ENCODE data around the gene KAT8. TPM values are rescaled to one million over a fixed set of nuclear protein-coding genes. Genes with fewer than 3 reads are reported as not detected.
A peak's percentile ranks its signal among the peaks of the same experiment; 100 is the strongest.

Gene KAT8
- polyA plus RNA-seq (2012; ENCODE audit: insufficient read depth, insufficient read length, low read depth): 71.8 TPM

DNA sequence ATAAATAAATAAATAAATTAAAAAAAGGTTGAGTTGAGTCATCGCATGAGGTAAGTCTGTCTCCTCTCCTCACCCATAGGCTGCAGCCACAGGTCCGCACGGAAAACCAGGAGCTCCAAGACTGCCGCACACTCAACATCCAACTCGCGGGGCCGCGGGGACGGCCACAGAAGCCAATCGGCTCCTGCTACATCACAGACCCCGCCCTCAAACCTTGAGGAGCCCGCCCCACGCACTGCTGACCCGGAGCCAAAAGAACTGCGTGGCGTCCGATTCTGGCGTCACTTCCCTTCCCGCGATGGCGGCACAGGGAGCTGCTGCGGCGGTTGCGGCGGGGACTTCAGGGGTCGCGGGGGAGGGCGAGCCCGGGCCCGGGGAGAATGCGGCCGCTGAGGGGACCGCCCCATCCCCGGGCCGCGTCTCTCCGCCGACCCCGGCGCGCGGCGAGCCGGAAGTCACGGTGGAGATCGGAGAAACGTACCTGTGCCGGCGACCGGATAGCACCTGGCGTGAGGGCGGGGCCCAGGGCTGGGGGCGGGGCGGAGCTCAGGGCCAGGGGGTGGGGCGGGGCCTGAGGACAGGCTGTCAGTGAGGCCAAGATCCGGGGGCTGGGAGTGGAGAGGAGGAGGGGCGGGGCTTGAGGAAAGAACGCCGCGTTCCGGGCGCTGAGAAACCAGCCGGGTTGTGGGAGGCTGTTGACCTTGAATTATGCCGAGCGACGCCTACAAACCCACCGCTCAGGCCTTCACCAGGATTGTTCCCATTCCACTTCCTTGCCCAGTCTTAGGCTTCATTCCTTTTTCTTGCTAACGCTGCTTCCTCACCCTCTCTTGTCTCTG is at the start of gene KAT8:
KAT8 (plus strand) TSS at position 281 of the 839 bp plus-strand sequence; CDS start at position 299, 18 bp downstream.
- Histone ChIP-seq H3K4me3 (ENCODE audit: low read depth, low read length) (peak within 1 kb of the TSS; percentile 80), H3K27me3 (no peaks in the 10 kb centered on the region), H3K9me3 (no peaks in the 10 kb centered on the region), H3K4me1 (no peaks in the 10 kb centered on the region), H3K36me3 (peaks cover 35% of the 10 kb centered on the region)
- TF ChIP-seq, protein P1, sequence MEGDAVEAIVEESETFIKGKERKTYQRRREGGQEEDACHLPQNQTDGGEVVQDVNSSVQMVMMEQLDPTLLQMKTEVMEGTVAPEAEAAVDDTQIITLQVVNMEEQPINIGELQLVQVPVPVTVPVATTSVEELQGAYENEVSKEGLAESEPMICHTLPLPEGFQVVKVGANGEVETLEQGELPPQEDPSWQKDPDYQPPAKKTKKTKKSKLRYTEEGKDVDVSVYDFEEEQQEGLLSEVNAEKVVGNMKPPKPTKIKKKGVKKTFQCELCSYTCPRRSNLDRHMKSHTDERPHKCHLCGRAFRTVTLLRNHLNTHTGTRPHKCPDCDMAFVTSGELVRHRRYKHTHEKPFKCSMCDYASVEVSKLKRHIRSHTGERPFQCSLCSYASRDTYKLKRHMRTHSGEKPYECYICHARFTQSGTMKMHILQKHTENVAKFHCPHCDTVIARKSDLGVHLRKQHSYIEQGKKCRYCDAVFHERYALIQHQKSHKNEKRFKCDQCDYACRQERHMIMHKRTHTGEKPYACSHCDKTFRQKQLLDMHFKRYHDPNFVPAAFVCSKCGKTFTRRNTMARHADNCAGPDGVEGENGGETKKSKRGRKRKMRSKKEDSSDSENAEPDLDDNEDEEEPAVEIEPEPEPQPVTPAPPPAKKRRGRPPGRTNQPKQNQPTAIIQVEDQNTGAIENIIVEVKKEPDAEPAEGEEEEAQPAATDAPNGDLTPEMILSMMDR (IDR thresholded peaks at IDR 0.05; ENCODE audit: low read depth, low read length): no peak
- DNase-seq: peak; percentile 99

DNA sequence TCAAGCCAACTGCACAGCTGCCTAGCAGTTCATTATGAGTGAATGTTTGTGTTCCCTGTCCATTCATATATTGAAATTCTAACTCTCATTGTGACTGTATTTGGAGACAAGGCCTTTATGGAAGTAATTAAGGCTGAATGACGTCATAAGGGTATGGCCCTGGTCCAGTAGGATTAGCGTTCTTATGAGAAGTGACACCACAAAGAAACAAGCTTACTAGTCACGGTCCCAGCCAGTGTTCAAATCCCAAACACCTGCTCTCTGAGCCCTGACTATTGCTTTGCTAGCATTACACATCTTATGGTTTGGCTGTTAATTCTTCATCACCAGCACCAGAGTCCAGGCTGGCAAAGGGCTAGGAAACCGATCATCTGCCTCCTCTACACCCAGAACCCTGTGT is 45.6 kb upstream of the KAT8 start:
- no peaks in the 10 kb centered on the region for H3K27me3 ChIP-seq
- peak overlapping the region; percentile 100 for H3K4me3 ChIP-seq (ENCODE audit: low read depth, low read length)
- H3K9me3 ChIP-seq: no peaks in the 10 kb centered on the region
- no peak for DNase-seq
- peaks cover 8% of the 10 kb centered on the region for H3K36me3 ChIP-seq
- TF ChIP-seq, protein P1 (IDR thresholded peaks at IDR 0.05; ENCODE audit: low read depth, low read length): no peak
- no peaks in the 10 kb centered on the region for H3K4me1 ChIP-seq

DNA sequence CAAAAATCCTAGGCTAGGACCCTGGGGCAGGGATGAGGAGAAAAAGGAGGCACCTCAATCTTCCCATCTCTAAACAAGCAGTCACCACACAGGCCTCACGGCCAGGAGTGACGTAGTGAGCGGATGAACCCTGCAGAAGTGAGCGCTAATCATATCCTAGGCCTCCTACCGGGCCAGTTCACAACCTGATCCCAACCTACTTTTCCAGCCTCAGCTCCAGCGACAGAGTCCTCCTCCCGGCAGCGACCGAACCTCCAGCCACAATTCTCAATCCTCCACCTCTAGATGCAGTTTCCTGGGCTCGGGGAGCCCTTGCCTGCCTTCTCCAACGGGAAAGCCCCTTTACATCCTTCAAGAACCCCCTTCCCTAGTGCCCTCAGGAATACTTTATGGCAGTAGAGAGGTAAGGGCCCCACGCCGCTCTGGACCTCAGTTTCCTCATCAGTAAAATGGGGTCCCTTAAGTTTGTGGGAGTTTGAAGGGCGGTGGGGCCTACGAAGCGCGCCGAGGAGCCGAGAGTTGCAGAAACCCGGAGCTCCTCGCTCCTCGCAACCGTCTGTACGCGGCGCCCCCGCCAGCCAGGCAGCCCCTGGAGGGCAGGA is 44.8 kb upstream of the KAT8 start:
- no peak for DNase-seq
- TF ChIP-seq, protein P1 (IDR thresholded peaks at IDR 0.05; ENCODE audit: low read depth, low read length): no peak

DNA sequence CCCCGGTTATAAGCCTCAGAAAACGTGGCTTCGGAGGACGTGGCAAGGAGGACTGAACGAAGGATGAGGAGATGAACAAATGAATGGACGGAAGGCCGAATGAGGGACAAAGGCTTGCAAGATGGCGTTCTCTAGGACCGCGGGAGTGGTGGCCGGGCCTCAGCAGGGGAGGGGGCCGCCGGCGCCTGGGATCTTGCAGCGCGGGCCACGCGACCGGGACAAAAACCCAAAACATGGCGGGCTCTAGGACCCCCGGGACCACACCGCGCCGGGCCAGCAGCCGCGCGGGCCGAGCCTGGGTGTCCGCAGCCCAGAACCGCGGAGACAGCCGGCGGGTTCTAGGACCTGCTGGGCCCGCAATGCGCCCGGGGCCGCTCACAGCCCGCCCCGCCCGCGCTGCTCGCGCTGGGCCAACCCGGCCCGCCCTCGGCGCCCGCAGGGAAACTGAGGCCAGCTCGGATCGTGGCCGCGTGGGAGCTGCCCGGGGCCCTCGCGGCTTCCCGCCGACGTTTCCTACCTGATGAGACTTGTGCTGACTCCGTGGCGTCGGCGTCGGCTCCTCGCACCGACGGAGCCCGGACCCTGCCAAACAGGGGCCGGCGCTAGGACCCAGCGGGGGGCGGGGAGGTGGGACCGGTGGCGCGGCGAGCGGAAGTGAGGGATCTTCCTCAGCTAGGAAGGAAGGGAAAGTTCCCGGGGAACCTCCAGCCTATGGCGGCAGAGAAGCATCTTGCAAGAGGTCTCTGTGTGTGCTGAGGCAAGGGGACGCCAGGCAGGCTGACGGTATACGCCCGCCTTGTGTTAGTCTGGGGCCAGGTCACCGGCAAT is 44.1 kb upstream of the KAT8 start:
- Histone ChIP-seq H3K4me3 (ENCODE audit: low read depth, low read length) (peak overlapping the region; percentile 100), H3K4me1 (no peaks in the 10 kb centered on the region), H3K36me3 (peaks cover 23% of the 10 kb centered on the region), H3K27me3 (no peaks in the 10 kb centered on the region), H3K9me3 (no peaks in the 10 kb centered on the region)
- peak; percentile 96 for DNase-seq
- TF ChIP-seq, protein P1 (IDR thresholded peaks at IDR 0.05; ENCODE audit: low read depth, low read length): no peak

More for the DNA sequence above, 44.8 kb upstream of the KAT8 start:
- H3K4me1 ChIP-seq: no peaks in the 10 kb centered on the region
- H3K27me3 ChIP-seq: no peaks in the 10 kb centered on the region
- H3K4me3 ChIP-seq (ENCODE audit: low read depth, low read length): peak overlapping the region; percentile 100
- H3K36me3 ChIP-seq: peaks cover 16% of the 10 kb centered on the region
- H3K9me3 ChIP-seq: no peaks in the 10 kb centered on the region

DNA sequence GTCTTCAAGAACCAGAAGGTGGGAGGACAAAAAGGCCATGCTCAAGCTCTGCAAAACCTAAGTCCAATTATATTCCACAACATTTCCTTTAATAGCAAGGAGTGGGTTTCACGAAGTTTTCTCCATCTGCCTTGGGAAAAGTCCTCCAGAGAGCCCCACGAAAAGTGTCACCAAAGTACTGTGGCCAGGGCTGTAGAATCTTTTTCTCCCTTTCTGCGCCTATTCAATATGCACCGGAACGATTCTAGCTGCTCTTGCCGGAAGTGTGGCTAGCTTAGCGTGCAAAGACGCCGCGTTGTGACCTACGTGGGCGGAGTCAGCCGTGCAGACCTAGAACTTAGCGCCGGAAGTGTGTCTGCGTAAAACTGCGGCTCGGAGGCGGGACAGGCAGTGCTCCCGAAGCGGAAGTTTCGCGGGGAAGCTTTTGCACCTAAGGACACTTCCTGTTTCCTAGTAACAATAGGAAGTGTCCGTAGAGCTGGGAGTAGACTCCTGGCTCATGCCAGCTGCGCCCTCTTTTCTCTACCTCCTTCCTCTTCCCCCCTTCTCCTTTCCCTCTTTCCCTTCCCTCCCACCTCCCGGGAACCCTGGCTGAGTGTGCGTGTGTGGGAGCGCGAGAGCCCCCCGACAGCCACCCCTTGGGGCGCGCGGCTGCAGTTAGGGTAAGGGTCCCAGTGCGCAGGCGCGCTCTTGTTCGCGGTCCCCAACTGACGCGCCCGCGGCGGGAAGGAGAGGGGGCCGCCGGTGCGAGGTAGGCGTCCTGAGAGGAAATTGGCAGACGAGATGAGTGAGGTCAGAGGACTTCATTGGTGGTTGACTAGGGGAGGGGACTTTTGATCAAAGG is 43.3 kb upstream of the KAT8 start, which contains the start of the genes ZNF646 and ZNF668:
ZNF646 (plus strand) TSS at position 453 of the 844 bp plus-strand sequence. CDS start 1,903 bp downstream, outside the sequence.
ZNF668 (minus strand) TSS at position 271 of the 844 bp plus-strand sequence. CDS start 9,781 bp downstream, outside the sequence.
- Histone ChIP-seq H3K4me1 (no peaks in the 10 kb centered on the region), H3K4me3 (ENCODE audit: low read depth, low read length) (peak within 1 kb of the TSS; percentile 100), H3K9me3 (no peaks in the 10 kb centered on the region), H3K36me3 (peaks cover 31% of the 10 kb centered on the region), H3K27me3 (no peaks in the 10 kb centered on the region)
- TF ChIP-seq, protein P1 (IDR thresholded peaks at IDR 0.05; ENCODE audit: low read depth, low read length): no peak
- DNase-seq: peak; percentile 98
